Epidermal melanocyte (primary cell): ENCODE results near the gene CHURC1.

Experiments
- DNase-seq: peaks from one replicate; pipeline ENCODE4 v3.0.0; 2011; ENCODE audit warnings: low spot score; ENCODE audit not compliant: insufficient read length

The CHURC1 gene

GRCh38 chr14:64938972-64939816 lies 24.9 kb downstream of the CHURC1 start:
- DNase-seq: no peak

- DNase-seq: no peak
These were observed 25.5 kb downstream of the CHURC1 start for GRCh38 chr14:64939817-64940190.

DNA sequence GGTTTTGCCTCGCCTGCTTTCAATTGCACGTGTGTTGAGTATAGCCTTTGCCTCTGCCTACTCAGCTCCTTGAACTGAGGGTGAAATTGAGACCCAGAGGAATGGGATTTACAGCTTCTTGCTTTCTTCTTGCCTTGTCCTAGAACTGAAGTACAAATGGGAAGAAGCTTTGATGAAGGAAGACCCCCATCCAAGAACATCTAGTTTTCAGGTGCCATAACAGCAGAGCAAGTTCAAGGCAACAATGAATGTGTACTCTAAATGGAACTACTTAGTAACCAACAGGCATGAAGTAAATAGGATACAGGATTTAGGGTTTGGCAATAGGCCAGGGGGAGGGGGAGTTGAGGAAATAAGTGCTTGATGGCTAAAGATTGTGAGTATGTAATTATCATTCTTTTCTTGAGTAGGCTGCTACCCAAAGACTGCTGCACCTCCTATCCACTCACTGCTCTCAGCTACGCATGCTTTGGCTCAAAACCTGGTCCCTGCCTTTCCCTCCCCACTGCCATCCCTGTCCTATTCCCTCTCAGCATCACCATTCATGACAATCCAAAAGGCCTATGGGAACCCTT lies 26.2 kb downstream of the CHURC1 start:
- DNase-seq: no peak

- DNase-seq: no peak
These were observed 28.4 kb downstream of the CHURC1 start, which contains the start of gene GPX2 for GRCh38 chr14:64942531-64943111. Gene GPX2, minus strand, starts transcription at chr14:64942745. Its CDS starts 19 bp downstream, at chr14:64942726.

- DNase-seq: no peak
These were observed 29.3 kb downstream of the CHURC1 start for GRCh38 chr14:64943556-64943955.

- no peak for DNase-seq
These were observed 29.8 kb downstream of the CHURC1 start for GRCh38 chr14:64944041-64944440.

GRCh38 chr14:64944861-64945260 lies 30.6 kb downstream of the CHURC1 start:
- no peak for DNase-seq

DNA sequence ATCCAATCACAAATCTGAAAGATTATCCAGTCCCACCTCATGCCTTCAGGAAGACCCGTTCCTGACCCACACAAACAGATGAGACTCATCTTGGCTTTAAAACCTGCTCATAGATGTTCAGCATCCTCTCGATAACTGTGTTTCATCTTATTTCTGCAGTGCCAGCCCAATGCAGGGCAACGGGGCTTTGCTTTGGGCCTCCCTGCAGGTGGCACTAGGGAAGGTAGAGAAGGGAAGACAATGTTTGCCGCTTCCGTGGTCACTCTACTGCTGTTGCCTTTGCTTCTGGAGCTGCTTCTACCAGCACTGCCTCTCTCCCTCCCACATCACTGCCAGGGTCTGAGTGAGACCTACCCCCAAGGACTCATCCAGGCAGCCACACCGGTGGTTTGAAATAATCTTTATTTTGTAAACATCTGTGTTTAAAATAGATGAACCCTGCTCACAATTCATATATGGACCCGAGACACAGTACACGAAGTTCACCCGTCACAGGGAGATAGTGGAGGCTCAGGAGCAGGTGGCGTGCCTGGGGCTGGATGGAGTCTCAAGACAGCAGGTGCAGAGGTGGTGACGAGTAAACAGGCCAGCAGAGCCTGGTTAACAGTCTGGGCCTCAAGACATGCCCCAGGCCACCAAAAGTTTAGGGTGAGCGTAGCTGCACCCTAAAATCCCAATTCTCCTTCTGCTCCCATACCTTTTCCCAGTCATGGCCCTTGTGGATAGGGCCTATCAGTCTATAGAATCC lies 31.4 kb downstream of the CHURC1 start:
- DNase-seq: no peak

DNA sequence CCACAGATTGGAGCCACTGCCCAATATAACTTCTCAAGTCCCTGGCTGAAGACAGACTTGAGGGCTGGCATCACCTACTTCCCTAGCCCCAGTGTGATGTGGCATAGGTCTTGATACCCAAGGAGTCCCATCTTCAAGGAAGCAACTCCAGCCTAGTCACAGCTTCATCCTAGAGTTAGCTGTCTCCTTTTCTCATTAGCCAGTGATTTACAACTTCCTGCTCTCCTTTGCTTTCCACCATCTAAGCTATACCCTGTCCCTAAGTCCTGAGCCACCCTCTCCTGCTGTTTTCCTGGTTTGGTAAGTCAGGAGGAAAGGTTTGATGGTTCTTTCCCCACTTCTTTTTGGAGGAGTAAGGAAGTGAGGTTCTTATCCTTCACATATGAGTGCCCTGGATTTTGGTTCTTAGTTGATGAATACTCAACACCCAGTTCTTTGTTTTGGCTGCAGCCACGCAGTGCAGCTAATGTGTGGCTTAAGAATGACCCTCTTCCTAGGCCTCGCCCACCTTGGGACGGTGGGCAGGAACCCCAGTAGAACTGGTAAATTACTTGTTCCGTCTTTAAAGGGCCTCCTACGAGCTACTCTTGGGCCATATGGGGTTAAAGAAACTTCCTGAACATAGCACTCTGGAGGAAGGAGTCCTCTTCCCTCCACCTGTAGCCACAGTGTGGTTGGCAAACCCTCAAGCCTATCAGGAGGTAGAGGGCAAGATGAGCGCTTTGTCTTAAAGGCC lies 32.2 kb downstream of the CHURC1 start:
- no peak for DNase-seq

DNA sequence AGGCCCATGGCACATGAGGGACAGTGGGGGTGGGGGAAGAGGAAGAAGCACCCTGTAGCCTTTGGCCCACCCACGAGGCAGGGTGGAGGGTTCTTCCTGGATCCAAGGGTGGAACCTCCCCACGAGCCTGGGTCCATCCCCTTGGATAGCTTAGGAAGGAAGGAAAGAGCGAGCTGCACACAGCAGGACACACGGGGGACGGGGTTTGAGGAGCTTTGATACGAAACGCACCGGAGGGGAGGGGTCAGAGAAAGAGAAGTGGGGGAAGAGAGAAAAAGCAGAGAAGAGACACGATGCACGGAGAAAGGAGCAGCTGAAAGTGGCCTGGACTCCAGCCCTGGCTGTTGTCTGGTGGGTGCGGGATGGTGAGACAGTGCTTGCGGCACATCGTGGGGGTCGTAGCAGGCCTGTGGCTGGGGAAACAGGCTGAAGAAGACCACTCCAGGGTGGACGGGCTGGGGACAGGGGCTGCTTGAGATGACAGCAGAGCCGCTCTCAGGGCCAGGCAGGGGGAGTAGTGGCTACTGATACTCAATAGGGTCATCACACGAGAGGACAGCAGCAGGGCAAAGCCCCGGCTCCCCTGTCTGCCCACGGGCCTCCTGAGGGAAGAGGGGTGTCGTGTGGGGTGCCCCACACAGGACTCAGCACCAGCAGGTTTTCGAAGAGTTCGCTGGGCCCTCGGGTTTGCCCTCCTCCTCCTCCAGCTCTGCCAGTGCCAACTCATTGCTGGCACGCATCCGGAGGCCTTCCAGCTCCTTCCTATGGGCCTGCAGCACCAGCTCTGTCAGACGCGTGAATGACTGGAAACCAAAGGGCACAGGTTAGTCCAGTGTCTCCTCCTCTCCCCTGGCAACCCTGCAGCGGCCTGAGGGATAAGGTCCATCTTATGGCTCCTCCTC lies 33.7 kb downstream of the CHURC1 start:
- DNase-seq: no peak

GRCh38 chr14:64948612-64949210 lies 34.5 kb downstream of the CHURC1 start:
- DNase-seq: no peak

DNA sequence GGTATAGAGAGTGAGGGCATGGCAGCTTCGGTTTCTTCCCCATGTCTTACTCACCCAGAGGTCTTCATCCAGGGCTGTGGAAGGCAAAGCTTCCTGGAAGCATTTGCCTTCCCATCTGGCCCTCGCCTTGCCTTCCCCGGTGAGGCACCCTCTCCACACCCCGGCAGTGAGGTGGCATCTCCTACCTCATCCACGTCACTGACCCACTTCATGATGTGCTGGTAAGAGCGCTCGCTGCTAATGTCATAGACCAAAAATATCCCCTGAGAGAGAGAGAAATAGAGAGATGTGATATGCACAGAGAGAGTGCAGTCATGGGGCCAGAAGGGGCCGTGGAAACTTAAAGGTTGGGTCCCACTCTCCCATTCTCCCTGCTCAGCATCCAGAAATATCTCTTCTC lies 36.6 kb downstream of the CHURC1 start:
- no peak for DNase-seq

DNA sequence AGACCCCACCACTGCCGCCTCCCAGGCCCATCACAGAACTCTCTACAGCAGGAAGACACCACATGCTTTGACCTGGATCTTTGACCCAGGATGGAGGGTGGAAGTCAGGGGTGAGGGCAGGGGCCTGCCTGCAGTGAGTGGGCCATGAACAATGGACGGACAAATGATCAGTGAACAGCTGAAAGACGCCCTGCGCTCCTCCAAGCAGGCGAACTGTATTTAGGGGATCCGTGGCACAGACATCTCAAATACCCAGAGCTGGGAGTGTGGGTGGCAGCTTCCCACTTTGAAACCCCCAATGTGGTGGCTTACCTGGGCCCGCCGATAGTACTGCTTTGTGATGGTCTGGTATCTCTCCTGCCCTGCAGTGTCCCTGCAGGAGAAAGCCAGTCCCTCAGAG lies 37.0 kb downstream of the CHURC1 start:
- DNase-seq: no peak

GRCh38 chr14:64951724-64952123 lies 37.5 kb downstream of the CHURC1 start:
- DNase-seq: no peak

DNA sequence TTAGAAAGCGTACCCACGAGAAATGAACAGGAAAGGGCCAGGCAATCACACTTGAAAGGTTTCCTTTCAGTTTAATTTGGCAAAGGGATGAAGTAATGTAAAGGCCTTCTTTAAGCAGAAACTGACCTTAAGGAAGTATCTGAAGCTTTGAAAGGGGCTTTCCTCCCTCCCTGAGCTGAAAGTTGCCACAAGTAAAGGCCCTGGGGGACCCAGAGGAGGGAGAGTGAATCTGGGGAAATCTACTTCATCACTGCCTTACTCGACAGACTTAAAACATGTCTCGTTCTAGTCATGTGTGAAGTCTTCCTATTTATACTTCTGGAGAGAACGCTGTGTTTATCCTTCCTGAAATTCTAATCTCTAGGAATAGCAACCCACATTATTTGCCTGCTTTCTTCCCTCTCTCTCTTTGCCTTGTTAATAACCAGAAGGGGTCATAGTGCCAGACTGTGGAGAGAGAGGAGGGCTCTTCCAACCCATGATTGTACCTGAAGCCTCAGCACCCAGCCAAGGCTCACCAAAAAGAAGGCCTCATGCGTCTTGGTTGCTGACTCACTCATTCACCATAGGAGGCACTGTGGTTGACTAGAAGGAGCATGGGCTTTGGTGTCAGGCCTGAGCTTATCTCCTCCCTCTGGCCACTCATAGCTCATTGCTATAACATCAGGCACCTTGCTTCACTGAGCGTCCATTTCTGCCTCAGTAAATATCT lies 38.5 kb downstream of the CHURC1 start:
- no peak for DNase-seq

- no peak for DNase-seq
These were observed 39.0 kb downstream of the CHURC1 start for GRCh38 chr14:64953310-64953654.

GRCh38 chr14:64953661-64954060 lies 39.4 kb downstream of the CHURC1 start:
- DNase-seq: no peak

- DNase-seq: no peak
These were observed 40.4 kb downstream of the CHURC1 start for GRCh38 chr14:64954491-64955240.

- no peak for DNase-seq
These were observed 41.0 kb downstream of the CHURC1 start for GRCh38 chr14:64955297-64955696.
